Neural cell (in vitro differentiated cells): ENCODE results near the gene KDM4B. TPM values are rescaled to one million over a fixed set of nuclear protein-coding genes. Genes with fewer than 3 reads are reported as not detected.

ENCODE experiments used
- H2AFZ ChIP-seq: fragments of 200-600, 300-800 bp; sonication (generic), shearing (Covaris generic); 2 replicates; pipeline ENCODE4 v1.6.0; 2014; ENCODE audit warnings: low read depth, mild to moderate bottlenecking, antibody characterized with exemption, low read length, moderate library complexity
- H3F3A ChIP-seq: fragments of 200-600 bp; shearing (Covaris generic); 2 replicates; pipeline ENCODE4 v1.6.1; 2016; ENCODE audit warnings: mild to moderate bottlenecking, moderate library complexity, mixed read lengths, antibody characterized with exemption, low read length; ENCODE audit not compliant: insufficient read depth, poor library complexity, severe bottlenecking
- H3K27ac ChIP-seq: fragments of 200-600, 300-800 bp; sonication (generic), shearing (Covaris generic); 2 replicates; pipeline ENCODE4 v1.5.1; 2014; ENCODE audit warnings: mild to moderate bottlenecking, low read length, moderate library complexity
- H3K27me3 ChIP-seq: fragments of 300-800, 200-600 bp; sonication (generic), shearing (Covaris generic); 2 replicates; pipeline ENCODE4 v1.6.0; 2014; ENCODE audit warnings: mild to moderate bottlenecking, low read depth, low read length, moderate library complexity; ENCODE audit not compliant: insufficient read depth
- H3K36me3 ChIP-seq: fragments of 300-800, 200-600 bp; sonication (generic), shearing (Covaris generic); 2 replicates; pipeline ENCODE4 v1.5.1; 2014; ENCODE audit warnings: mild to moderate bottlenecking, antibody characterized with exemption, low read length, moderate library complexity; ENCODE audit not compliant: insufficient read depth
- H3K4me2 ChIP-seq: fragments of 300-800, 200-600 bp; sonication (generic), shearing (Covaris generic); 2 replicates; pipeline ENCODE4 v1.6.0; 2014; ENCODE audit warnings: mild to moderate bottlenecking, low read length
- H3K4me3 ChIP-seq: fragments of 300-800, 200-600 bp; sonication (generic), shearing (Covaris generic); 2 replicates; pipeline ENCODE4 v1.5.1; 2014; ENCODE audit warnings: mild to moderate bottlenecking, low read length, moderate library complexity
- H3K79me2 ChIP-seq: fragments of 200-600 bp; shearing (Covaris generic); replicated peaks from 2 replicates; pipeline ENCODE4 v1.6.0; 2014; ENCODE audit warnings: mild to moderate bottlenecking, low read length, moderate library complexity; ENCODE audit not compliant: insufficient read depth
- H3K9ac ChIP-seq: fragments of 300-800, 200-600 bp; sonication (generic), shearing (Covaris generic); 2 replicates; pipeline ENCODE4 v1.6.1; 2016; ENCODE audit warnings: mild to moderate bottlenecking, low read length, mixed read lengths
- H3K9me2 ChIP-seq: fragments of 200-600 bp; shearing (Covaris generic); 2 replicates; pipeline ENCODE4 v1.6.1; 2016; ENCODE audit warnings: mild to moderate bottlenecking, low read length, mixed read lengths; ENCODE audit not compliant: insufficient read depth
- H3K9me3 ChIP-seq: fragments of 200-600, 300-800 bp; sonication (generic), shearing (Covaris generic); 2 replicates; pipeline ENCODE4 v1.6.1; 2016; ENCODE audit warnings: mild to moderate bottlenecking, mixed run types, low read length, moderate library complexity, mixed read lengths
- H4K20me1 ChIP-seq: fragments of 200-600 bp; shearing (Covaris generic); 2 replicates; pipeline ENCODE4 v1.6.1; 2016; ENCODE audit warnings: mild to moderate bottlenecking, mixed run types; ENCODE audit not compliant: insufficient read depth
- EP300 ChIP-seq: fragments of 450-650 bp; conservative IDR thresholded peaks from 2 replicates; pipeline ENCODE4 v1.6.1; 2014; ENCODE audit warnings: antibody characterized with exemption, mild to moderate bottlenecking, moderate library complexity; ENCODE audit not compliant: poor library complexity, severe bottlenecking
- EZH2 ChIP-seq: fragments of 200-600, 300-800 bp; shearing (Covaris generic), sonication (generic); IDR thresholded peaks from 2 replicates; pipeline ENCODE4 v1.6.1; 2014; ENCODE audit warnings: antibody characterized with exemption, low read length, borderline replicate concordance, mild to moderate bottlenecking; ENCODE audit not compliant: insufficient read depth, poor library complexity, severe bottlenecking
- MXI1 ChIP-seq: fragments of 450-650 bp; conservative IDR thresholded peaks from 2 replicates; pipeline ENCODE4 v1.6.1; 2014; ENCODE audit warnings: antibody characterized with exemption, mild to moderate bottlenecking; ENCODE audit not compliant: poor library complexity, severe bottlenecking
- POLR2AphosphoS5 ChIP-seq: IDR thresholded peaks from 2 replicates; pipeline ENCODE4 v1.6.1; 2012
- RAD21 ChIP-seq: fragments of 450-650 bp; conservative IDR thresholded peaks from 2 replicates; pipeline ENCODE4 v1.6.1; 2014; ENCODE audit warnings: antibody characterized with exemption, mild to moderate bottlenecking, moderate library complexity
- SMC3 ChIP-seq: fragments of 450-650 bp; conservative IDR thresholded peaks from 2 replicates; pipeline ENCODE4 v1.6.1; 2014; ENCODE audit warnings: antibody characterized with exemption, mild to moderate bottlenecking, moderate library complexity; ENCODE audit not compliant: poor library complexity
- TAF1 ChIP-seq: IDR thresholded peaks from 2 replicates; pipeline ENCODE4 v1.6.1; 2012; ENCODE audit warnings: low read depth
- polyA plus RNA-seq: library from polyadenylated mRNA; depleted of rRNA; stranded (reverse); fragments of >200 nt; gene quantifications from 2 replicates; pipeline ENCODE4 v1.2.3, GENCODE V29; 2014
- TF ChIP-seq, protein P1 (sequence below): IDR thresholded peaks from 2 replicates; pipeline ENCODE4 v1.6.1; 2012; ENCODE audit warnings: borderline replicate concordance
- TF ChIP-seq, protein P2 (sequence below): fragments of 450-650 bp; IDR thresholded peaks from 2 replicates; pipeline ENCODE4 v1.5.1; 2014; ENCODE audit warnings: antibody characterized with exemption, mild to moderate bottlenecking, moderate library complexity; ENCODE audit not compliant: poor library complexity, severe bottlenecking

The KDM4B gene
- polyA plus RNA-seq, 1 donor from 2014 or later: 19.1 TPM

DNA sequence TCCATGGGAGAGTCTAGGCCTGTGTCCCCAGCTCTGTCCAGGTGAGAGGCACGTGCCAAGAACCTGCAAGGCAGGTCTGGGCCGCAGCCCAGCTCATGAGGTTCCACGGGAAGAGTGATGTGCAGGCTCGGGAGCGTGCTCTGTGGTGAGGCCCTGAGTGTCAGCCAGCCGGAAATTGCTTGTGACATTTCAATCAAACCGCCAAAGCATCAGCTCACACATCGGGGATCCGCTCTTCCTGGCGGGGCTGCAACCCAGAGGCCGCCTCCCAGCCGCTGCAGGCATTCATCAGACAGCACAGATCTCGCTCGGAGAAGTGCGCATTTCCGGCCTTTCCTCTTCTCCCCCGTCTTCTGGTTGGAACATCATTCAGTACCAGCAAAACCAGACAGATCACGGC is 109.3 kb downstream of the KDM4B start:
- H3K9me2 ChIP-seq: no peaks in the 10 kb centered on the region

DNA sequence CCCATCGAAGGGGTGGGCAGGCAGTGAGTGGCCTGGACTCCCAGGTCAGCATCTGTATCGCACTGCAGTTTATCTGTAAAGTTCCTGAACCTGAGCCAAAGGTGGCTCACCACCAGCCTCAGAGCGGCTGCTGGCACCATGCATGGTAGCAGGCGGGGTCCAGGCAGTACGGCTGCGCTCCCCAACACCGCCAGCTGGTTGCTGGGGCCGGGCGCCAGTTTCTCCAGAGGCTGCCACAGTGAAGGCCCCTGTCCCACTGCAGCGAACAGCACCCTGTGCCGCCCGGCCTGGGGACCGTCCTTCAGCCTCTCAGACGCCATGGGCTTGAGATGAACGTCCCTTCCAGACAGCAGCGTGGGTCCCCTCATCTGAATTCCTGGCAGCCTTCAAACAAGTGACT is 109.8 kb downstream of the KDM4B start:
- Histone ChIP-seq H3K79me2 (no peaks in the 10 kb centered on the region), H3K9me2 (no peaks in the 10 kb centered on the region), H3K4me3 (peak overlapping the region; percentile 52), H3K9ac (peak overlapping the region; percentile 56), H3K27me3 (no peaks in the 10 kb centered on the region), H3K9me3 (no peaks in the 10 kb centered on the region), H3F3A (no peaks in the 10 kb centered on the region), H3K4me2 (no peak overlapping the region), H3K36me3 (no peaks in the 10 kb centered on the region), H2AFZ (no peak overlapping the region), H3K27ac (peak overlapping the region; percentile 83), H4K20me1 (no peaks in the 10 kb centered on the region)
- no peak for TF ChIP-seq TAF1
- TF ChIP-seq EP300: no peak
- TF ChIP-seq MXI1: no peak
- TF ChIP-seq SMC3: no peak
- TF ChIP-seq, protein P1, sequence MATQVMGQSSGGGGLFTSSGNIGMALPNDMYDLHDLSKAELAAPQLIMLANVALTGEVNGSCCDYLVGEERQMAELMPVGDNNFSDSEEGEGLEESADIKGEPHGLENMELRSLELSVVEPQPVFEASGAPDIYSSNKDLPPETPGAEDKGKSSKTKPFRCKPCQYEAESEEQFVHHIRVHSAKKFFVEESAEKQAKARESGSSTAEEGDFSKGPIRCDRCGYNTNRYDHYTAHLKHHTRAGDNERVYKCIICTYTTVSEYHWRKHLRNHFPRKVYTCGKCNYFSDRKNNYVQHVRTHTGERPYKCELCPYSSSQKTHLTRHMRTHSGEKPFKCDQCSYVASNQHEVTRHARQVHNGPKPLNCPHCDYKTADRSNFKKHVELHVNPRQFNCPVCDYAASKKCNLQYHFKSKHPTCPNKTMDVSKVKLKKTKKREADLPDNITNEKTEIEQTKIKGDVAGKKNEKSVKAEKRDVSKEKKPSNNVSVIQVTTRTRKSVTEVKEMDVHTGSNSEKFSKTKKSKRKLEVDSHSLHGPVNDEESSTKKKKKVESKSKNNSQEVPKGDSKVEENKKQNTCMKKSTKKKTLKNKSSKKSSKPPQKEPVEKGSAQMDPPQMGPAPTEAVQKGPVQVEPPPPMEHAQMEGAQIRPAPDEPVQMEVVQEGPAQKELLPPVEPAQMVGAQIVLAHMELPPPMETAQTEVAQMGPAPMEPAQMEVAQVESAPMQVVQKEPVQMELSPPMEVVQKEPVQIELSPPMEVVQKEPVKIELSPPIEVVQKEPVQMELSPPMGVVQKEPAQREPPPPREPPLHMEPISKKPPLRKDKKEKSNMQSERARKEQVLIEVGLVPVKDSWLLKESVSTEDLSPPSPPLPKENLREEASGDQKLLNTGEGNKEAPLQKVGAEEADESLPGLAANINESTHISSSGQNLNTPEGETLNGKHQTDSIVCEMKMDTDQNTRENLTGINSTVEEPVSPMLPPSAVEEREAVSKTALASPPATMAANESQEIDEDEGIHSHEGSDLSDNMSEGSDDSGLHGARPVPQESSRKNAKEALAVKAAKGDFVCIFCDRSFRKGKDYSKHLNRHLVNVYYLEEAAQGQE: no peak
- no peak for TF ChIP-seq POLR2AphosphoS5
- TF ChIP-seq RAD21: no peak
- TF ChIP-seq EZH2: no peak
- TF ChIP-seq, protein P2, sequence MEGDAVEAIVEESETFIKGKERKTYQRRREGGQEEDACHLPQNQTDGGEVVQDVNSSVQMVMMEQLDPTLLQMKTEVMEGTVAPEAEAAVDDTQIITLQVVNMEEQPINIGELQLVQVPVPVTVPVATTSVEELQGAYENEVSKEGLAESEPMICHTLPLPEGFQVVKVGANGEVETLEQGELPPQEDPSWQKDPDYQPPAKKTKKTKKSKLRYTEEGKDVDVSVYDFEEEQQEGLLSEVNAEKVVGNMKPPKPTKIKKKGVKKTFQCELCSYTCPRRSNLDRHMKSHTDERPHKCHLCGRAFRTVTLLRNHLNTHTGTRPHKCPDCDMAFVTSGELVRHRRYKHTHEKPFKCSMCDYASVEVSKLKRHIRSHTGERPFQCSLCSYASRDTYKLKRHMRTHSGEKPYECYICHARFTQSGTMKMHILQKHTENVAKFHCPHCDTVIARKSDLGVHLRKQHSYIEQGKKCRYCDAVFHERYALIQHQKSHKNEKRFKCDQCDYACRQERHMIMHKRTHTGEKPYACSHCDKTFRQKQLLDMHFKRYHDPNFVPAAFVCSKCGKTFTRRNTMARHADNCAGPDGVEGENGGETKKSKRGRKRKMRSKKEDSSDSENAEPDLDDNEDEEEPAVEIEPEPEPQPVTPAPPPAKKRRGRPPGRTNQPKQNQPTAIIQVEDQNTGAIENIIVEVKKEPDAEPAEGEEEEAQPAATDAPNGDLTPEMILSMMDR: no peak

More for the DNA sequence above, 109.3 kb downstream of the KDM4B start:
- H3K4me2 ChIP-seq: no peak overlapping the region
- no peak for TF ChIP-seq RAD21
- TF ChIP-seq MXI1: peak; percentile 51
- TF ChIP-seq, protein P2: no peak
- TF ChIP-seq EP300: peak; percentile 85
- TF ChIP-seq SMC3: peak; percentile 37
- TF ChIP-seq TAF1: no peak
- peak; percentile 62 for TF ChIP-seq POLR2AphosphoS5
- TF ChIP-seq EZH2: no peak
- TF ChIP-seq, protein P1: peak; percentile 77
- peak overlapping the region; percentile 52 for H3K4me3 ChIP-seq
- peak overlapping the region; percentile 56 for H3K9ac ChIP-seq
- no peaks in the 10 kb centered on the region for H3K36me3 ChIP-seq
- no peaks in the 10 kb centered on the region for H4K20me1 ChIP-seq
- H3F3A ChIP-seq: no peaks in the 10 kb centered on the region
- H3K79me2 ChIP-seq: no peaks in the 10 kb centered on the region
- H3K27ac ChIP-seq: peak overlapping the region; percentile 83
- no peaks in the 10 kb centered on the region for H3K9me3 ChIP-seq
- H3K27me3 ChIP-seq: no peaks in the 10 kb centered on the region
- no peak overlapping the region for H2AFZ ChIP-seq
